Left cardiac atrium (tissue), 4 donors: ENCODE data around the gene NT5DC3. TPM values are rescaled to one million over a fixed set of nuclear protein-coding genes. Genes with fewer than 3 reads are reported as not detected.

Source experiments
- ATAC-seq, 2 donors: fragments of 200-7000 bp; cut with Tn5 transposase; one replicate each; pipeline ENCODE4 v1.9.1; 2020; ENCODE audit warnings: mild to moderate bottlenecking in 2 of 2, moderate library complexity in 2 of 2
- DNase-seq: peaks from one replicate; pipeline ENCODE4 v3.0.0-alpha.2; 2020
- intact Hi-C, 2 donors: fragments of 100-400 bp; cut with DNase I; formaldehyde crosslinking; loops; one replicate each; pipeline versions ENCODE4 v1.14.1 to v1.15.1; 2022 to 2023
- total RNA-seq, 2 donors: library from RNA; stranded (reverse); fragmentation: NEBNext Ultra II Directional; extraction: Animal tissue kit (Norgen Biotek cat#: 25700); gene quantifications; one replicate each; pipeline ENCODE4 v1.2.1, GENCODE V29; 2021
- donor health status: DM: no; HTN: yes; CAD: no.
- donor health status: DM: no; HTN: yes; CAD: no; lungs with severe emphysema.
- donor health status: DM: yes; HTN: yes; CAD: no.
- donor health status: Dilated cardiomyopathy.

NT5DC3 gene
- total RNA-seq, 2 donors from 2014 or later = 2.4 to 4.9 TPM

- intact Hi-C loops = no loop called here
- ATAC-seq = no peak
- no peak for DNase-seq
Measured at GRCh38 chr12:103769240-103769945, 71.6 kb downstream of the NT5DC3 start.

GRCh38 chr12:103768467-103769123 is 72.4 kb downstream of the NT5DC3 start:
- DNase-seq (no peak), ATAC-seq (no peak)
- intact Hi-C loops = no loop called here

- DNase-seq = no peak
- ATAC-seq = no peak
- intact Hi-C loops = no loop called here
Measured at GRCh38 chr12:103766028-103766427, 75.0 kb downstream of the NT5DC3 start.

- DNase-seq (no peak), ATAC-seq (no peak)
- intact Hi-C loops = no loop called here
Measured at GRCh38 chr12:103765322-103765721, 75.7 kb downstream of the NT5DC3 start.

- DNase-seq (no peak), ATAC-seq (no peak)
- intact Hi-C loops = no loop called here
Measured at GRCh38 chr12:103762473-103762872, 78.6 kb downstream of the NT5DC3 start.

GRCh38 chr12:103758310-103759089 is 82.5 kb downstream of the NT5DC3 start:
- ATAC-seq = no peak
- intact Hi-C loops = no loop called here

GRCh38 chr12:103757248-103757647 is 83.8 kb downstream of the NT5DC3 start:
- intact Hi-C loops = no loop called here
- no peak for DNase-seq
- ATAC-seq = no peak

More at GRCh38 chr12:103758310-103759089, 82.5 kb downstream of the NT5DC3 start:
- DNase-seq = no peak

GRCh38 chr12:103756443-103756842 is 84.6 kb downstream of the NT5DC3 start:
- ATAC-seq (no peak), DNase-seq (no peak)
- intact Hi-C loops = no loop called here

- DNase-seq (no peak), ATAC-seq (no peak)
- intact Hi-C loops = no loop called here
Measured at GRCh38 chr12:103755425-103755824, 85.6 kb downstream of the NT5DC3 start.

- ATAC-seq (peak in 1 of 2 donors; percentile 30), DNase-seq (no peak)
- intact Hi-C loops = no loop called here
Measured at GRCh38 chr12:103751600-103751999, 89.4 kb downstream of the NT5DC3 start.

GRCh38 chr12:103751171-103751570 is 89.9 kb downstream of the NT5DC3 start:
- intact Hi-C loops = no loop called here
- no peak for DNase-seq
- ATAC-seq = peak in 1 of 2 donors; percentile 12

- ATAC-seq (no peak), DNase-seq (no peak)
- intact Hi-C loops = no loop called here
Measured at GRCh38 chr12:103748875-103749274, 92.2 kb downstream of the NT5DC3 start.

GRCh38 chr12:103748002-103748401 is 93.0 kb downstream of the NT5DC3 start:
- ATAC-seq = no peak
- no peak for DNase-seq
- intact Hi-C loops = no loop called here

GRCh38 chr12:103745962-103746361 is 95.1 kb downstream of the NT5DC3 start:
- no peak for DNase-seq
- intact Hi-C loops = no loop called here
- peak in 1 of 2 donors; percentile 16 for ATAC-seq

- no peak for DNase-seq
- intact Hi-C loops = no loop called here
- no peak for ATAC-seq
Measured at GRCh38 chr12:103743788-103744187, 97.2 kb downstream of the NT5DC3 start.

GRCh38 chr12:103742349-103742932 is 98.6 kb downstream of the NT5DC3 start:
- ATAC-seq (peak; percentile 47 to 50), DNase-seq (no peak)
- intact Hi-C loops = no loop called here

GRCh38 chr12:103737881-103738280 is 103.2 kb downstream of the NT5DC3 start:
- ATAC-seq = no peak
- intact Hi-C loops = no loop called here
- no peak for DNase-seq

- intact Hi-C loops = no loop called here
- ATAC-seq (no peak), DNase-seq (no peak)
Measured at GRCh38 chr12:103736572-103736971, 104.5 kb downstream of the NT5DC3 start.

- no peak for DNase-seq
- no peak for ATAC-seq
- intact Hi-C loops = no loop called here
Measured at GRCh38 chr12:103735291-103735690, 105.7 kb downstream of the NT5DC3 start.

GRCh38 chr12:103734863-103735262 is 106.2 kb downstream of the NT5DC3 start:
- intact Hi-C loops = no loop called here
- no peak for ATAC-seq
- no peak for DNase-seq
